SK-N-SH treated with all-trans-retinoic acid at 6 μM for 48 hours (cell line): ENCODE data around the gene OAF.

Experiments
- BACH2 ChIP-seq: fragments of 250-450 bp; sonication (Bioruptor Pico); IDR thresholded peaks from 2 replicates; pipeline ENCODE4 v1.9.0; 2021; ENCODE audit warnings: mild to moderate bottlenecking, borderline replicate concordance
- CREB5 ChIP-seq: fragments of 250-450 bp; sonication (Bioruptor Pico); IDR thresholded peaks from 2 replicates; pipeline ENCODE4 v1.5.1; 2020; ENCODE audit warnings: low read depth, mild to moderate bottlenecking, moderate library complexity
- CSDC2 ChIP-seq: fragments of 250-450 bp; sonication (Bioruptor Pico); IDR thresholded peaks from 2 replicates; pipeline ENCODE4 v1.5.0; 2020; ENCODE audit warnings: mild to moderate bottlenecking, moderate library complexity
- CSRNP3 ChIP-seq: fragments of 250-450 bp; sonication (Bioruptor Pico); IDR thresholded peaks from 2 replicates; pipeline ENCODE4 v1.5.1; 2021; ENCODE audit warnings: mild to moderate bottlenecking, moderate library complexity
- GLIS3 ChIP-seq: fragments of 250-450 bp; sonication (Bioruptor Pico); IDR thresholded peaks from 2 replicates; pipeline ENCODE4 v1.5.0; 2020; ENCODE audit warnings: mild to moderate bottlenecking, moderate library complexity
- OSR1 ChIP-seq: fragments of 250-450 bp; sonication (Bioruptor Pico); IDR thresholded peaks from 2 replicates; pipeline ENCODE4 v1.8.0; 2022; ENCODE audit warnings: moderate library complexity, mild to moderate bottlenecking, inconsistent platforms
- PATZ1 ChIP-seq: fragments of 250-450 bp; sonication (Bioruptor Pico); IDR thresholded peaks from 2 replicates; pipeline ENCODE4 v1.8.0; 2020; ENCODE audit warnings: mild to moderate bottlenecking, moderate library complexity, borderline replicate concordance
- POU6F1 ChIP-seq: fragments of 250-450 bp; sonication (Bioruptor Pico); IDR thresholded peaks from 2 replicates; pipeline ENCODE4 v1.8.0; 2021; ENCODE audit warnings: low read depth, mild to moderate bottlenecking, moderate library complexity, borderline replicate concordance
- PPARA ChIP-seq: fragments of 250-450 bp; sonication (Bioruptor Pico); IDR thresholded peaks from 2 replicates; pipeline ENCODE4 v1.5.0; 2020; ENCODE audit warnings: mild to moderate bottlenecking, borderline replicate concordance
- RARB ChIP-seq: fragments of 250-450 bp; sonication (Bioruptor Pico); IDR thresholded peaks from 2 replicates; pipeline ENCODE4 v1.8.0; 2021; ENCODE audit warnings: mild to moderate bottlenecking, moderate library complexity
- SNAI2 ChIP-seq: fragments of 250-450 bp; sonication (Bioruptor Pico); IDR thresholded peaks from 2 replicates; pipeline ENCODE4 v1.5.0; 2020; ENCODE audit warnings: mild to moderate bottlenecking, moderate library complexity
- TSHZ2 ChIP-seq: fragments of 250-450 bp; sonication (Bioruptor Pico); IDR thresholded peaks from 2 replicates; pipeline ENCODE4 v1.5.0; 2020; ENCODE audit warnings: mild to moderate bottlenecking, moderate library complexity
- ZFP30 ChIP-seq: fragments of 450-650 bp; formaldehyde crosslinking; IDR thresholded peaks from 2 replicates; pipeline ENCODE4 v1.5.0; 2022; ENCODE audit warnings: mild to moderate bottlenecking, moderate library complexity
- ZNF70 ChIP-seq: fragments of 450-650 bp; formaldehyde crosslinking; IDR thresholded peaks from 2 replicates; pipeline ENCODE4 v1.5.0; 2020; ENCODE audit warnings: mild to moderate bottlenecking, moderate library complexity

GRCh38 chr11:120249279-120250262 lies 38.7 kb downstream of the OAF start:
- no peak for TF ChIP-seq CSRNP3 (CRISPR knock-in tag)
- no peak for TF ChIP-seq POU6F1 (CRISPR knock-in tag)
- no peak for TF ChIP-seq CREB5 (CRISPR knock-in tag)
- no peak for TF ChIP-seq GLIS3 (CRISPR knock-in tag)
- no peak for TF ChIP-seq TSHZ2 (CRISPR knock-in tag)
- TF ChIP-seq BACH2 (CRISPR knock-in tag) = no peak
- no peak for TF ChIP-seq SNAI2
- TF ChIP-seq PATZ1 (CRISPR knock-in tag) = no peak
- TF ChIP-seq RARB = no peak
- no peak for TF ChIP-seq PPARA (CRISPR knock-in tag)
- TF ChIP-seq ZNF70 (CRISPR knock-in tag) = no peak
- TF ChIP-seq ZFP30 = no peak
- TF ChIP-seq OSR1 = no peak
- TF ChIP-seq CSDC2 (CRISPR knock-in tag) = no peak
